Iris pigment epithelial cell (primary cell): Measurements from ENCODE around the gene ARHGDIA.

Source experiments
- DNase-seq: peaks from one replicate; pipeline ENCODE4 v3.0.0-alpha.2; 2011; ENCODE audit warnings: low read depth

The ARHGDIA gene

DNA sequence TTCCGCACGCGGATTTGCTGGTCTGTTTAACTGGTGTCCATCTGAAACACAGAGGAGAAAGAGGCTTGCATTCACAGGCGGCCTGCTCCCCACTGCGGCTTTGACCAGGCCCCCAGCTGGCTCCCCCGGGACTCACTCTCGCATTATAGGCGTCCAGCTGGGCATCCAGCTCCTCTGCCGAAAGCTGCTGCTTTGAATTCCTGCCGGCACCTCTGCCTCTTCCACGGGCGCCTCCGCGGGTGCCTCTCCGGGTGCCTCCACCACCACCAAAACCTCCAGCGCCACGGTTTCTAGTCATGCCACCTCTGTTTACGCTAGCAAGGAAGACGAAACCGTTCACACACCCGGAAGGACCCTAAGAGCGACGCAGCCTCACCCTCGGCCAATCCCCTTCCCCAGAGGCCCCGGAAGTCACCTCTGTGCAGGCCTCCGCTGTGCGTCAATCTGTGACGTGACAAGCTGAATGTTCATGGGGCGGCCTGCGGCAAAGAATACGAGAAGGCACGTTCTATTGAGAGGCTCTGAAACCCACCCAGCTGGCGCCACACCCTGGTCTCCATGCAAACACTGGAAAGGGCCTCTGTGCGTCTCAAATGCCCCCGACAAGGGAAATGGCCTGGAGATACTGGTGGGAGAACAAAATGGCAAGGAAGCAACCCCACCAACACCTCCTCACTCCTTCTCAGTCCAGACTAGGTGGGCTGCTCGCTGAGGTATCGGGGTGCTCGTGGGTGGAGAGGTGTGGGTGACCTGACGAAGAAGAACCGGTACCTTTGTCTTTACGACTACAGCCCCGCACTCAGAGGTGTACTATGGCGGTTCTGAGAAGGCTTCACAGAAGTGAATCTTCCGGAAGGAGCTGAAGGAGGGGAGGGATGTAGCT, 17.2 kb upstream of the ARHGDIA start:
- DNase-seq: no peak

DNA sequence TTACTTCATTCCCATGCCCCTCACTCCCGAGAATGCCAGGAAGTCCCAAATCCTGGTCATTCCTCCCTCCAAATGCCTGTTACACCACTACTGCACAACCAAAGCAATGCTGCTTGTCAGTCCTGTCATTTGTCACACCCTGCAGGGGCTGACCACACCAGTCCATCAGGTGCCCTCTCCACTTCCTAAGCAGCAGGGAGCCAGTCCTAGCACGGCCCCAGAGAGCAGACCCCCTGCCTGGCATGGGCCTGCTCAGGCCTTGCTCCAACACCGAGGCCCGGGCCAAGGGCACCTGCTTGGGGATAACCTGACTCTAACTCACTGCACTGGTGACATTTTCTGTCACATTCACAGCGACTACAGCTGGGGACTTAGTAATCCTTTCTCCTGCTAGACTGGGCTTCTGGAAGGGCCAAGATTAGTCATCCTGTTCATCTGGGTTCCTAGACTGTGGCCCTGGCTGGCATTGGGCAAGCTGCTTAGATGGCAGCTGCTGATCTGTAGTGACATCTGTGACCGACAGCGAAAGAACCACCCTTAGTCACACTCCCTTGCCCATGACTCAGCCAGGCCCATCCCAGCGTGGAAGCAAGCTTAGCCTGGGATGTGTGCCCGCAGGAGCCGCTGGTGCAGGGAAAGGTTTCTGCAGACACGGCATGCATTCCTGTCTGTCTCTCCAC, 14.9 kb upstream of the ARHGDIA start:
- peak; percentile 11 for DNase-seq

DNA sequence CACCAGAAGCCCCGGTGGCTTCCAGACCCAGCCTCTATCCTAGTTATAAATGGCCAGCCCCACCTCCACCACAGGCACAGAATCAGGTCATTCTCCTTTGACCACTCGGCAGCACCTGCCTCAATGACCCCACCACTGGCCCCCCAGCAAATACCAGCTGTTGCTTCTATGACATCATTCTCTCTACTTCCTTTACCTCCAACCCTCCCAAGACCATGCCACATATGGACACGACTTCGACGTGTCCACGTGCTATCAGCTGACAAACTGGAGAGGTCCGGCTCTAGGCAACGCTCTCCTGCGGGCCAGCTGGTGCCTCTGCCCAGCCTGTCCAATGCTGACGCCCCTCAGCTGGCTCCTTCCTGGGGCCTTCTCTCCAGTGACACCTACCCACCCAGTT, 14.3 kb upstream of the ARHGDIA start:
- no peak for DNase-seq

- no peak for DNase-seq
These were observed 13.8 kb upstream of the ARHGDIA start for GRCh38 chr17:81884968-81885367.

DNA sequence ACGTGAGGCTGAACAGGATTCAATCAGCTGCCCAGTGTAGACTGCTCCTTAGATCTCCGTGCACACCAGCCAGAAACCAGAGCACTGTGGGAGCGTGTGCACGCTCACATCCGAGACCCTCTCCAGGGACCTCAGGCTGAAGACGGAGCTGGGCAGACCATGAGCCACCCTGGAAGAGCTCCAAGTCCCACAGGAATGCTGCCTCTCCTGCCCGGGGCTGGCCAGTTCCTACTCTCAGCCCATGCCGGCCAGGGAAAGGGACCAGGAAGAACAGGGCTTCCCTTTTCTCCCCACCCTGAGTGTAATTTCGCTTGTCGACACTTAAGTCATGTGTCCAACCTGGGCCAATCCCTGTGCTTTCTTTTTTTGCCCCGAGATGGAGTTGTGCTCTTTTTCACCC, 13.4 kb upstream of the ARHGDIA start:
- DNase-seq: no peak

- DNase-seq: no peak
These were observed 8.0 kb upstream of the ARHGDIA start for GRCh38 chr17:81879121-81879520.

DNA sequence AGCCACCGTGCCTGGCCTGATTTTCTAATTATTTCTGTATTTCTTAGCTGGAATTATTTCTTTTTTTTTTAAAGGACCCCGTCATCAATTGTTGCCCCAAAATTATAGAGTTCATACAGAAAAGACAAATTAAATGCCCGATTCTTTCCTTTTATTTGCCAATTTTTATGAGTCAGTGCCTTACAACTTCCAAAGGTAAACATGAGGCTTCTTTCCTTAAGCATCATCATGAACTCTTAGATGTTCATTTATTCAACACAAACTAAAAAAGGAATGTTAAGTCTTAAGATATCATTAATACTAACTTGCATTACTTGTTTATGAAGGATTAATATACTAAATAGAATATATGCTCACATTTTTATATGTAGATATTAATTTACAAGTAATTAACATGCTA, 7.2 kb upstream of the ARHGDIA start:
- DNase-seq: peak; percentile 24

DNA sequence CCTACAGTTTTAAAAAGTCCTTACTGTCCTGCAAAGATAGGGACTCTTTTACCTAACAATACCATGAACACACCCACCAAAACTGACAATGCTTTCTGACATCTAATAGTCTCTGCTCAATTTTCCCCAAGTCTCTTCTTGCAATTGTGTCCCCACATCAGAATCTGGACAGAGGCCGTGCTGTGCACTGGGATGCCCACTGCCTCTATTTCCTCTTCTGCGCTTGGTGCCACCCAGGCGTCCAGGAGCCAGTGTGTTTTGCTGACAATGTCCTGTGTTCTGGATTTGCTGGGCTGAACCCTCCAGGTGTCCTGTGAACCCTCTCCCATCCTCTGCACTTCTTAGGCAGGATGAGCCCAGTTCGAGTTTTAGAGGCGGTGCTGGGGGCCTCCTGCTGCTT, 6.4 kb upstream of the ARHGDIA start:
- no peak for DNase-seq

DNA sequence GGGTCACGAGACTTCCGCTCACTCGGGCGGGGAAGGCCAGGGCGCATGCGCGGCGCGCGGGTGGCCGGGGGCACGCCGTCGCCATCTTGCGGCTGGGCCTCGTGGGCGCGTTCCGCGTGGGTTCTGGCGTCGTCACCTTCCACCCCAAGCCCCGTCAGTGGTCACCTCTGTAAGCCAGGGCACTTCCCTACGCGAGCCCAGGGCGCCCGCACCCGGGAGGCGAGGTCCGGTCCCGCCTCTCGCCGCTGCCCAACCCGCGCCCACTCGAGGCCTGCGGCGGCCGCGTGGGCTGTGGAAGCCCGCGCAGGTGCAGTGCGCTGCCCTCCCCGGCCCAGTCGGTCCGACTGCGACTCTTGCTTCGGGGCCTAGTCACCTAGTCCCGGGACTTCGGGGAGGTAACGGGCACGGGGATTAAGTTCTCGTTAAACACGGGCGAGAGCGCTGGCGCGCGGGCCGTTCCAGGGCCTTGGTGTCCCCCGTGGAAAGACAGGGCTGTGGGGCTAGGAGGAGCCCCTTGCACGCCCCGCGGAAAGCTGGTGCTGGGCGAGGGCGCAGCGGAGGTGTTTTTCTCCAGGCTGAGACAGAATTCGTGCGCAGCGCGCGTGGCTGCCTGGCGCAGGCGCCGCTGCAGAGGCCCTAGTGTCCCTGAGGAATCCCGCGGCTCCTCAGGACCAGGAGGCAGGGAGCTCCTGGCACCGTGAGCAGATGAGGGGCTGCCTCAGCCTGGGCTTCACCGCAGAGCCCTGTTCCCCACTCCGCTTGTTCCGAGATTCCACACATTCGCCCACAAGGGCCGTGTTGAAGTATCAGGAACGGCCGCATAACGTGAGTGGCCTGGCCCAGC, 472 bp upstream of the ARHGDIA start:
- DNase-seq: peak; percentile 76

DNA sequence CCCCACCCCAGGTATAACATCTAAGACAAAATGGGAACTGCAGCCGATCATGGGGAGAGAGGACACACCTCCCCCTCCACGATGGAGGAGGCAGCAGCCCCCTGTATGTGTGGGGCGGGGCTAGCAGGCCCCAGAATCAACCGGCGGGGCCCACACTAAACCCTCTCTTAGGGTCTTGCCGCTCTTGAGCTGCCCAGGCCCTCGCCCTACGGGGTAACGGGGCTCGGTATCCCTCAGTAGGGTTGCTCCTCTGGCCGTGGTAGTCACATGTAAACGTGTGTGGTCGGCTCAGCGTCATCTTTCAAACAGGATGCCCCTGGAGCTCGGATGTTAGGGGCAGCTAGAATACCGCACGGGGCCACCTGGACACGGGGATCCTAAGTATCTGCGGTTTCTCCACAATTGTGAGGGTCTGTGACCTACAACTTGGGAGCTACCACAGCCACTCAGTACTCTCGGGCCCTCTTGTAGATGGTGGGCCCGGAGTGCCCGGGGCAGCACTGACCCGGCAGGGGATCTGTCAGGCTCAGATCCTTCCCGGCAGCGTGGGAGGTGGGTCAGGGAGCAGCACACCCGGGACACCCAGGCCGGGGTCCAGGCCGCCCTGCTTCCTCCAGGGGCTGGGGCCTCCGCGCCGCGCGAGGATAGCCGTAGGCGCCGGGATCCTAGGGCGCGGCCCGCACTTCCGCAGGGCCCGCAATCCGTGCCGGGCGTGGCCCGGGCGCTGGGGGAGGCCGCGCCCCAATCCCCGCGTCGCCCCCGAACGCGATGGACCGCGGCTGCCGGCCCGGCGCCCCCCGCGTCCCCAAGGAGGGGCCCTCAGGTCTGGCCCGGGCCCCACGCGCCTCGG, 781 bp downstream of the ARHGDIA start:
- peak; percentile 74 for DNase-seq

- DNase-seq: peak; percentile 23
These were observed 1.7 kb downstream of the ARHGDIA start for GRCh38 chr17:81869221-81870130.

DNA sequence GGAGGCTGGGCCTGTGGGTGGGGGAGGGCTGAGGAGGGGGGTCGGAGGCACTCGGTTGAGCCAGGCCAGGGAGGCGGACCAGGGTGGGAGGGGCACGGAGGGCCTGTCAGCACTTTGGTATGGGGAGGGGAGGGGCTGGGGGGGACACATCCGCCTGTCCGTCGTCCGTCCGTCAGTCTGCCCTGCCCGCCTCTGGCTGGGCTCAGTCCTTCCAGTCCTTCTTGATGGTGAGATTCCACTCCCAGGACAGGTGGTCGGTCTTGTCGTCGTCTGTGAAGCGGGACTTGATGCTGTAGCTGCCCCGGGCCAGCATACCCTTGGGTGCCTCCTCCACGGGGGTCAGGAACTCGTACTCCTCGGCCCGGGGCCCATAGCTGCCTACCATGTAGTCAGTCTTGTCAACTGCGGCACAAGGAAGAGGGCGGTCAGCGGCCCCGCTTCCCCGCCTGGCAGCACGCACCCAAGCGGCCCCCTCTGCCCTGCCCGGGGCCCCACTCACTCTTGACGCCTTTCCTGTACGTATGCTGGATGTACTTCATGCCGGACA, 2.4 kb downstream of the ARHGDIA start:
- peak; percentile 93 for DNase-seq

DNA sequence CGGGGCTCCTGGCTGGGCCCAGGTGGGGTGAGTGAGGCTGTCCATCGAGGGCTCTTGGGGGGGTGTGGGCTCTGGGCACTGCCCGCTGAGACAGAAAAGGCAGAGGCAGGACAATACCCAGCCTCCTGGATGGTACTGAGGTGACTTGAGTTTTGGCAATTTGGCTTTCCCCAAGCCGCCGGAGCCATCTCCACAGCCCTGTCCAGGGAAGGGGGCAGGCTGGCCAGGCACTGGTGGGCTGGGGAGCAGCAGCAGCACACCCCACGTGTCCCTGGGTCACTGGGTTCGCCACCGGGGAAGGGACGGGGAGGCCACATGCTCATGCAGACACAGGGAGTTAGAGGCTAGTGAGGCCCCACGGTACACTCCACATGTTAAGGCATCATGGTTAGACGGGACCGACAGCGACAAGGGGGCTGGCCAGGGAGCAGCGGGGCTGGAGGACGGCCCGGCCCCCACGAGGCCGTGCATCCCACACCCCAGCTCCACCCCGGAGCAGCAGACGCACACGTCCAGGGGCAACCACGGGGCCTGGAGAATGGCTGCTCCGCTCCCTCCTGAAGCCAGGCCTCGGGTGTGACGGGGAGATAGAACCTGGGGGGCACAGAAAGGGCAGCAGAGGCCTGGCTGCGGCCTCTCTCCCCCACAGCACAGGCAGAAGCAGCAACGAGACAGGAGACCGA, 3.0 kb downstream of the ARHGDIA start:
- no peak for DNase-seq

DNA sequence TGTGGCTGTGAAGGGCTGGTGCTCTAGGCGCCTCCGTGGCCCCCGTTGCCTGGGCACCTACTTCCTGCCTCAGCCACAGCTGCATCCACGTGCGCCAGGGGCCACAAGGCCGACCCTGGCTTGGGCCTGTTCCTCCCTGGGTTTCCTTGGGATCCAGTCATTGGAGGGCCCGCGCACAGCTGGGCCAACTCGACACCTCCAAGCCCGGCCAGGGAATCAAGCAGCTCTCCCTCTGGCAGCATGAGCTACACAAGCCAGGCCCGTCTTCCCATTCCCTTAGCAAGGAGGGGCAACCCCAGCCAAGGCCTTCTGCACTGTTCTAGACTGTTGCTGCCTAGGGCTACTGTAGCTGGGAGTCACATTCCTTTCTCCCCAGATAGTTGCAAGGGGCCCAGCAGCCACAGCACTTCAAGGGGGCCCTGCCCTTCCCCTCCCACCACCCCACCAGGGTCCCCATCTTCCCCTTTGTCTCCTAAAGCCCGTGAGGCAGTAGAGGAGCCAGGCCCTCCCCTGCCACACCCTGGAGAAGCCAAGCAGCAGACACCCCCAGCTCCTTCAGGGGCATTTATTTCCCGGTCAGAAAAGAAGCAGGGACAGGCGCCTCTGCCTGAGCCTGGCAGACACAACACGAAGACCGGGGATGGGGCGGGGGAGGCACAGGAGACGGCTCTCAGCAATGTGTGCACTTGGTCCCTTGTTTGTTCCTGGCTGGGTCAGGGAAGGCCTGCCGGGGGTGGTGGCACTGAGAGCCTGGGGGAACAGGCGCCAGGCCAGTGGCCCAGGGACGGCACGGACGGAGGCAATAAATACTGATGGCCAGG, 3.8 kb downstream of the ARHGDIA start:
- peak; percentile 58 for DNase-seq

DNA sequence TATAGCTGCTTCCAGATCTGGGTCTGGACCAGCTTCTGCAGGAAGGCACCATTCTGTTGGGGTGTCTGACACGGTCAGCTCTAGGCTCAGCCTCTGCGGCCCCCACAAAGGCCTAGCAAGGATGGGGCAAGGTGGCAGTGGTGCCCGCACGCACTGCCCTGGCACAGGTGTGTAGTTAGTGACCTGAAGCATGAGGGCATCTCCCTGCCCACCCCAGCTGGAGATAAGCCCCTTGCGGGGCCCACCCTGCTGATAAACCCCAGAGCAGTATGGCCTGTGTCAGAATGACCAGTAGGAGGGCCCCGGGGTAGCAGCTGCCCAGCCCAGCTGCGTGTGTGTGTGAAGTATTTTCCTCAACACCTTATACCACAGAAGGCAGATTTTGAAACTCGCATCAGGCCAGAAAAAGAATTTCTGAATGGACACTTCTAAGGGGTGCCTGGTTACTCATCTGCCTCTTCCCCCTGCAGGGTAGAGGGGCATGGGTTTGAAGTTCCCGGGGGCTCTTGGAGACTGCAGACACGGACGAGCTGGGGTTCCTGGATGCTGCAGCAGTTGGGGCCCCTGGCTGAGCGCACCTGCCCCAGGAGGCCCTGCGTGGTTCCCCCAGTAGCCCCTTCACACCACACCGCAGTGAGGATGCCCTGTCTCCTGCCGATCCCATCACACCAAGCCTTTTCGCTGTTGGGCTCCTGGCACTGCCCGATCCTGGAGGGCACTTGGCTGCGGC, 4.5 kb downstream of the ARHGDIA start:
- DNase-seq: peak; percentile 24

DNA sequence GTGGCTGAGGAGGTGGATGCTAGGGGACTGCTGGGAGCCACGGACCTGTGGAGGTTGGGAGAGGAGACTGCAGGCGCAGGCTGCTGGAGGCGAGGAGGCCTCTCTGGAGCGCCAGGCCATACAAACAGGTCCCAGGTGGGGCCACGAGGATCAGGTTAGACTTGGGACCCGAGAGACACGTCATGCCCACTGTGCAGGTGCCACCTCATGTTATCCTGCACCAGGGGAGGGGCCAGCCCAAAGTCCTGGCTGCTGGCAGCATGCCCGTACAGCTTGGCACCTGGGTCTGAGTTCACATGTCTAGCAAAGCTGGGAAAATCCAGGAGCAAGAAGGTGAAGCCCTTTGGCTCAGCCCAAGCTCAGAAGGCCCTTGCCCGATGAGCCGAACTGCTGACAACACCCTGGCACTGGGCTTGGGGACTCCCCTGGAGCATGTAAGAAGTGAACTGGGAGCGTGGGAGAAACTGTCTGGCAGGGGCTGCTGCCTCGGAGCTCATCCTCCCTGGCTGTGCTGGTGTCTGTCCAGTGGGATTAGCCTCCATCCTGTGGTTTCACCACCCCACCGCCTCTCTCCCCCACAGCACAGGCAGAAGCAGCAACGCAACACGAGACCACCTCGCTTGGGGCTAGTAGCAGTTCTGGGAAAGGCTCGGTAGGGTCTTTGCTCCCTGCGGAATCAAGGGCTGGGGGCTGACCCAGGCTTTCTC, 5.3 kb downstream of the ARHGDIA start:
- peak; percentile 44 for DNase-seq

DNA sequence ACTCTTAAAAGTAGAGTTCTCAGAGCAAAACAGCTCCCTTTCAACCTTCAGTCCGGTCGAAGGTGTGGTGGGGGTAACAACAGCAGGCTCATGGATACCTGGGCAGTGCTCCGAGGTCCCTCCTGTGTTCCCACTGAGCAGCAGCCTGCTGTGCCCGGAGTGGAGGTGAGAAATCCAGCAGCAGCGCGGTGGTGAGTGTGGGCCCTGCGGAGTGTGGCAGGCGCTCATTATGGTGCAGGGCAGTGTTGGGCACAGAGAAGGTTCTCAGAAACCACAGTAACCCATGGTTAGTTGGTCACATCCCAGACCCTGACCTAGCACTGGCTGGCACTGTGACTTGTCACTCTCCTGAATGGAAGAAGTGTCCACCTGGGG, 5.8 kb downstream of the ARHGDIA start:
- DNase-seq: no peak
